GM21381 (cell line): Measurements from ENCODE around the gene AASDH.

ENCODE experiments used
- ATAC-seq: cut with Tn5 transposase; IDR thresholded peaks from one replicate; pipeline ENCODE4 v1.9.1; 2021; ENCODE audit warnings: mild to moderate bottlenecking, moderate library complexity; ENCODE audit not compliant: unreplicated experiment

Gene AASDH

GRCh38 chr4:56288663-56289062, 98.6 kb downstream of the AASDH start:
- no peak for ATAC-seq
